ENCODE measurements around the gene CANT1.
"Not testable (repeated sequence)": the region's sequence is repeated elsewhere in the genome, so short reads cannot be mapped to it uniquely, and the experiment has no call there.

CANT1 gene

GRCh38 chr17:79036181-79036580, 26.6 kb upstream of the CANT1 start:
- TF ChIP-seq ZFX (IDR thresholded peaks at IDR 0.05) (no peak), CTCF (conservative IDR thresholded peaks at IDR 0.05) (no peak)
- no peak overlapping the region for H3K27ac ChIP-seq

GRCh38 chr17:79035686-79036085, 26.1 kb upstream of the CANT1 start:
- H3K27ac ChIP-seq = no peak overlapping the region

GRCh38 chr17:79034931-79035485, 25.4 kb upstream of the CANT1 start:
- TF ChIP-seq ZFX (IDR thresholded peaks at IDR 0.05) = no peak
- TF ChIP-seq CTCF (conservative IDR thresholded peaks at IDR 0.05) = no peak
- no peak overlapping the region for H3K27ac ChIP-seq

More at GRCh38 chr17:79035686-79036085, 26.1 kb upstream of the CANT1 start:
- TF ChIP-seq ZFX (IDR thresholded peaks at IDR 0.05) (no peak), CTCF (conservative IDR thresholded peaks at IDR 0.05) (no peak)

- no peak for TF ChIP-seq CTCF (conservative IDR thresholded peaks at IDR 0.05)
- TF ChIP-seq ZFX (IDR thresholded peaks at IDR 0.05) = no peak
- H3K27ac ChIP-seq = no peak overlapping the region
These were observed 24.4 kb upstream of the CANT1 start for GRCh38 chr17:79033741-79034501.

- H3K27ac ChIP-seq = peak overlapping the region; percentile 25; the same call in 1 of the 2 replicates
- TF ChIP-seq CTCF (conservative IDR thresholded peaks at IDR 0.05) = no peak
- no peak for TF ChIP-seq ZFX (IDR thresholded peaks at IDR 0.05)
These were observed 23.6 kb upstream of the CANT1 start for GRCh38 chr17:79033046-79033616.

GRCh38 chr17:79031996-79032875, 22.7 kb upstream of the CANT1 start:
- H3K27ac ChIP-seq = peak overlapping the region; percentile 25
- no peak for TF ChIP-seq CTCF (conservative IDR thresholded peaks at IDR 0.05)

GRCh38 chr17:79030636-79031035, 21.1 kb upstream of the CANT1 start:
- not testable (repeated sequence) for H3K27ac ChIP-seq
